ENCODE measurements around the gene CROCC.
"Not testable (repeated sequence)": the region's sequence is repeated elsewhere in the genome, so short reads cannot be mapped to it uniquely, and the experiment has no call there.

CROCC gene

DNA sequence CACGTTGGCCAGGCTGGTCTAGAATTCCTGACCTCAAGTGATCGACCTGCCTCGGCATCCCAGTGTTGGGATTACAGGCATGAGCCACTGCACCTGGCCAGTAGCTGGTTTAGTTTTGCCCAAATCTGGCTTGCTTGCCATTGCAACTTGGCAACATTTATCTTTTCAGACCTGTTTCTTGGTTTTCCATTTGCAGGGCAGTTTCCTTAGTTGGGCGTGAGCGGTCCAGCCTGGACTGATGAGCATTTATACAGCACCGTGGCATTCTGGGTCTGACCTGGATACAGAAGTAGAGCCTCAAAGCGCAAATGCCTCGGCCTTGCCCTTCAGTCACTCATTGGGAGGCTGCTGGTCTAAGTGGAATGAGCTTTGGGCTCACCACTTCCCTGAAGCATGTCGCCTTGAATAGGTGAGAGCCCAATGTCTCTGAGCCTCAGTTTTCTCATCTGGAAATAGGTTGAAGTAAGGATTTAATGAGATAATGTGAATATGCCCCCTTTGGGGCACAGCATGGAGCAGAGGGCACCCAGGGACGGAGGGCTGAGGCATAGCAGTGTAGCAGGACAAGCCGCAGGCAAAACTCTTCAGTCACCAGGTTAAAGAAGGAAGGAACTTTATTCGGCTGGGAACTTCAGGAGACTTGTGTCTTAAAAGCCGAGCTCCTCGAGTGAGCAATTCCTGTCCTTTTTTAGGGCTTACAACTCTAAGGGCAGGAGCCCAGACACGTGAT, 2.6 kb upstream of the CROCC start:
- not testable (repeated sequence) for DNase-seq

DNA sequence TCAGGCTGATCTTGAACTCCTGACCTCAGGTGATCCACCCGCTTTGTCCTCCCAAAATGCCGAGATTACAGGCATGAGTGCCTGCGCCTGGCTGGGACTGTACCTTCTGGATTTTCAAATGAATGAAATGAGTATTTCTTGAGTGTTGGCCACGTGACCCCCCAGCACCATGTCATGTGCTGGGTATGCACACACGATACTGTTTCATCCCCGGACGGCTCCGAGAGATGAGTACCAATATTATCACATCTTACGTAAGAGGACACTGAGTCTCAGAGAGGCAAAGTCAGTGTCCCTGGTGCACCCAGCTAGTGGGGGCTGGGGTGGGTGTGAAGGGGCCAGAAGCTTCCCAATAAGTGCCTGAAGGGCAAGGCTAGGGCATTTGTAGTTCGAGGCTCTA, 780 bp upstream of the CROCC start:
- DNase-seq: no peak

DNA sequence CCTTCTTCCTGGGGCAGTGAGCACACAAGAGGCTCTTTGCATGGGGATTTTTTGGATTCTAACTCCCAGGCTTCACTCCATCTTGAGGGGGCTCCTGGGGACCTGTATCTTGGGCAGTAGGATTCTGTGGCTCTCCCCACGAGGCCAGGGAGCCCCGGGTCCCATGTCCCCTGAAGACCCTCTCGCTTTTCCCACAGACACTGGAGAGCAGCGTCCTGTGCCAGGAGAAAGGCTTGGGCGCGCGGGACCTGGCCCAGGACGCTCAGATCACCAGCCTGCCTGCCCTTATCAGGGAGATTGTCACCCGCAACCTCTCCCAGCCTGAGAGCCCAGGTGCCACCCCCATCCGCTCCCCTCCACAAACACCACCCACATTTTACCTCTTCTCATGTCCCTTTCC, 735 bp downstream of the CROCC start:
- no peak for DNase-seq

DNA sequence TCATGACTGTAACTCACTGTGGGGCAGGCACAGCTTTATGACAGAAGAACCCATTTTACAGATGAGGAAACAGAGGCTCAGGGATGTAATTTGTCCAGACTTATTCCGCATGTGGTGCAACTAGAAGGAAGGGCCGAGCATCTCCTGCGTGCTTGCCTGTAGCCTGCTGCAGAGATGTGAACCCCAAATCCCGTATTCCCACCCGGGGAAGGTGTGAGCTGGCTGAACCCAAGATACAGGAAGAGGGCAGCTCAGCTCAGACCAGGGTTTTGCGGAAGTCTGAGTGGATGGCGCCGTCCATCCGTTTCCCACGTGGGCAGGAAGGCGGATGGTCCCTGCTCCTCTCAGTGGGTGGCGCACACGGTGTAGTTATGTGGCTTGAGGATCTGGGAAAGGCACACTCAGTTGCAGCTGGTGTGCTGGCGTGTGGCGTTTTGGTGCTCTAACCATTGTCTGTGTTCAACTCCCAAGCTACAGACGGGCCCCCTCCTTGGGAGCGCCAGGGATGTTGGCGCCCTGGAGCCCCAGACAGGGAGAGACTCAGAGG, 1.2 kb downstream of the CROCC start:
- DNase-seq: no peak

DNA sequence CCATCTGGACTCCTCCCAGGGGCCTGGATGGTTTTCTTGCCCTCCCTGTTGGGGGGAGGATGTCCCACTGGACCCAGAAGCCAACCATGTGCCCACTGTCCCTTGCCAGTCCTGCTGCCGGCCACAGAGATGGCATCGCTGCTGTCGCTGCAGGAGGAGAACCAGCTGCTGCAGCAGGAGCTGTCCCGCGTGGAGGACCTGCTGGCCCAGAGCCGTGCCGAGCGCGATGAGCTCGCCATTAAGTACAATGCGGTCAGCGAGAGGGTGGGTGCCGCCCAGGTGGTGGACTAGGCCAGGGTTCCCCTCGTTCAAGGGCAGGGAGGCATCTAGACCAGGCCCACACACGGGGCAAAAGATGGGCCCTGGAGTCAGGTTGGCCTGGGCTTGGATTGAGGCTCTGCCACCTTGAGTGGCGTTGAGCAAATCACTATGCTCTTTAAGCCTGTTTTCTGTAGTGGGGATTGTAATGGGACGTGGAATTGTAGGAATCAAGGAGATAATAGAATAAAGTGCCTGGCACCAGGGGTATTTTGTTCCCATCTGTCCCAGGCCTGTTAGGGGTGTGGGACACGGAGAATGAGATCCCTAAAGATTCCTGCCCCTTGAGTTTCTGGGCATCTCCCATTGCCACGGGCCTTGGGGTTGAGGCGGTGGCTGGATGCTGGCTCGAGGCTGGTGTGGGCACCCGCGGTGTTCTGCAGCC, 2.6 kb downstream of the CROCC start:
- no peak for DNase-seq

DNA sequence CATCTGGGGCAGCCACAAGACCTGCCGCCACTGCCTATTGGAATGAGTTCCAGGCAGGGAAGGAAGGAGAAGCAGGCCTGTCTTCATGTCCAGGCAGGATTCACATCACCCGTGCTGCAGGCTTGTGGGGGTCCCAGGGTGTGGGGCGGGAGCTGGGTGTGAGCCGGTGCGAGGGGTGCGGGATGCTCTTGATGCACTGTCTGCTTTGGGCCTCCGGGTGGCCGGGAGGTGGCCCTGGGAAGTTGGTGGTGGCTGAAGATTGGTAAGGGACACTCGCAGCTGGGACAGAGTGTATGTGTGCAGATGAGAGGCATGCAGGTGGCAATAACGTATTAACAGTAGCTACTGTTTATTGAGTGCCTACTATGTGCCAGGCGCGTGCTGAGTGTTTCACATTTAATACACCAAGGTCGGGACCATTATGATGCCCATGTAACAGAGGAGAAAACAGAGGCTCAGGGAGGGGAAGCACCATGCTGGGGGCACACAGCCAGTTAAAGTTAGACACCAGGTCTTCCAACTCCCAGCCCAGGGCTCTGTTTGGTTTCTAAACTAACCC, 3.3 kb downstream of the CROCC start:
- DNase-seq: no peak

DNA sequence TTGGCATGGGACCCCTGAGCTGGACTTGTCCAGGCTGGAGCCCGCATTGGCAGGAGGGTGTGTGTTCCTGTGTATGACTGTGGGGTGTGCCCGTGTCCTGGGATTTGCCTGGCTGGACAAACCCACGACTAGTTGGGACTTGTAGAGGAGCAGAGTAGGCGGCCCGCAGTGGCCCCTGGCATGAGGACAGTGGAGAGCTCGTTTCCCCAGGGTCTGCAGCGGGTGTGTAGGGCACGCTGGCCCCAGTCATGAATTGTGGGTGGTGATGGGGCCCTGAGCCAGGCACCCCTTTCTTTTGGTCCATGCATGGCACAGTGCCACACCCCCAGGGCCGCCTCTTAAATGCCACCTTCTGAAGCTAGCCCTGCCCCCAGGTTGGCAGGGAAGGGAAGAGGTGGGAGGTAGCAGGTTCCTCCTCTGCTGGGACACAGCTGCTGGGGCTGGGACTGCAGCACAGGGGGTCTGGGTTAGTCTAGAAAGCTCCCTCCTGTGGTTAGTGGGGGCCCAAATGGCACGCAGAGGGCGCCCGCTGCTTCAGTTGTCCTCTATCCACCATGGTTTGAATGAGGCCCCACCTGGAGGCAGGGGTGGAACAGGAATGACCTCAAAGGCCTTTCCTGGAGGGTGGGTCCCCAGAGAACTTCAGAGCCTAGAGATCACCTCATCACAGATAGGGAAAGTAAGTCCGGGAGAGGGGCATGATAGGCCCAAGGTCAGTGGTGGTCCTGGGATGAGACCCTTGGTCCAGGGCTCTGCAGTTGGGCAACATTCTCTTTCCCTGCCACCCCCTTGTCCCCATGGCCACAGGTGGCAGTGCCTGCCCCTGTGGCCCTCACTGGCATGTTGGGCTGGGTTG, 4.1 kb downstream of the CROCC start:
- no peak for DNase-seq

DNA sequence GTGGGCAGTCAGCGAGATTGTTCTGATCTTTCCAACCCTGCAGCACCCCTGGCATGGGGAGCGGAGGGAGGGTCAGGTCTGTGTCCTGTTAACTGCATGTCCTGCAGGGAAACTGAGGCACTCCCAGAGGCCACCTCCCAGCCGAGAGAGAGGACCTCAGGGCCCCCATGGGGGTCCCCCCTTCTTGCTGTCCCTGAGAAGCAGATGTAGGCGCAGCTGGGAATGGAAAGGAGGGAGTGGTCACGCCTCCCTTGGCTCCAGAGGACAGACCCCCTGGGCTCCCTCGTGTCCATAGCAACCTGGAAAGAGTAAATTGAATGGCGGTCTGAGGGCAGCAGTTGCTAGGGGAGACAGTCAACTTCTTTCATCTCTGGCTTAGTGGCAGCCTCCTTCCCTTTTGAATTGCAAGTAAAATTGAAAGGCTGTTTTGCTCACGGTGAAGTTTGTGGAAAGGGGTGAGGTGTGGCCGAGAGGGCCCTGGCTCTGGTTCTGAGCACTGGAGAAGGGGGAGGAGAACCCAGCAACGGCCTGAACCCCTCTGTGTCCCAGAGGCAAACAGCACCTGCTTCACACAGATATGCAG, 4.9 kb downstream of the CROCC start:
- no peak for DNase-seq

DNA sequence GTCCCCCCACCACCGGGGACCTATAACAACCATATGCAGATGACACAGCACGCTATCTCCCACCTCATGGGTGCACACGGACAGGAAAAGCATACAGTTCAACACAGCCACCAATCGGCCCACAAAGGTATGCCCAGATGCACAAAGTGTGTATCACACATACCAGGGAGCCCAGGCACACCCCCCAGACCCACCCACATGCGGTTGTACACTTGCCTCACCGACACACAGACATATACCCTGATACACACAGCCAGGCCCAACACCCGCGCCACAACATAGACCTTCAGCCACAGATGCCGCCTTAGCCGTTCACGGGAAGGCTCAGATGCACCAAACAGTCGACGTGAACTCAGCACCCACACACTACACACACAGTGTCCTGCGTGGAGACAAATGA, 5.5 kb downstream of the CROCC start:
- DNase-seq: no peak

DNA sequence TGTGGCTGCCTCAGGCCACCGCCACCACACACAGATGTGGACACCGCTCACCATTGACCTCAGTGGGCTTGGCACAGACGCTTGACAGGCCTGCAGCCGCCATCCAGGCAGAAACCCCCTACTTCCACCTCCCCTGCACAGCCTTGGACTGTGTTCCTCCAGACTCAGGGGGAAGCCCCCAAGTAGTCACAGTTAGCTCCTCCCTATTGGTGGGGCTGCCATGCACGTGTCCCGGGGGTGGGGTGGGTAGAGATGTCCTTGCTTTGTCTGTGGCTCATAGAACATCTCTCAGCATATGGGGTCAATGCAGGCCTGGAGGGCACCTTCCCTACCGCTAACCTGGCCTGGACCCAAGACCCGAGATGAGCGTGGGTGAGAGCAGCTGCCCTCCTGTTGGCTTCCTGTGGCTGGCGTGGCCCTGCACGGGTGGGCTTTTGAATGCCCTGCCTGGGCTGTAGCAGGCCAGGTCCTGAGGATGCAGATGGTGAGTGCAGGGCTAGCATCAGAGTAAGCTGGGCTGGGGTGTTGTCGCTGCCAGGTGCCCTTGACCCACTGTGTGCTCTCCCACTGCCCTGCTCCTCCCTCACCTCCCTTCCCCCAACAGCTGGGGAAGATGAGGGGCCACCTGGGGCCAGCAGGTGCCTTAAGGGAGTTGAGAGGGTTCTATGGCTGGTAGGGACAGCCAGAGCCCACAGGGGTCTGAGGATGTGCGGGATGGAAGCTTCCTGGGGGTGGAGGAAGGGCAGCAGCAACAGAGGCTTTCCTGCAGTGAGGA, 6.2 kb downstream of the CROCC start:
- no peak for DNase-seq

DNA sequence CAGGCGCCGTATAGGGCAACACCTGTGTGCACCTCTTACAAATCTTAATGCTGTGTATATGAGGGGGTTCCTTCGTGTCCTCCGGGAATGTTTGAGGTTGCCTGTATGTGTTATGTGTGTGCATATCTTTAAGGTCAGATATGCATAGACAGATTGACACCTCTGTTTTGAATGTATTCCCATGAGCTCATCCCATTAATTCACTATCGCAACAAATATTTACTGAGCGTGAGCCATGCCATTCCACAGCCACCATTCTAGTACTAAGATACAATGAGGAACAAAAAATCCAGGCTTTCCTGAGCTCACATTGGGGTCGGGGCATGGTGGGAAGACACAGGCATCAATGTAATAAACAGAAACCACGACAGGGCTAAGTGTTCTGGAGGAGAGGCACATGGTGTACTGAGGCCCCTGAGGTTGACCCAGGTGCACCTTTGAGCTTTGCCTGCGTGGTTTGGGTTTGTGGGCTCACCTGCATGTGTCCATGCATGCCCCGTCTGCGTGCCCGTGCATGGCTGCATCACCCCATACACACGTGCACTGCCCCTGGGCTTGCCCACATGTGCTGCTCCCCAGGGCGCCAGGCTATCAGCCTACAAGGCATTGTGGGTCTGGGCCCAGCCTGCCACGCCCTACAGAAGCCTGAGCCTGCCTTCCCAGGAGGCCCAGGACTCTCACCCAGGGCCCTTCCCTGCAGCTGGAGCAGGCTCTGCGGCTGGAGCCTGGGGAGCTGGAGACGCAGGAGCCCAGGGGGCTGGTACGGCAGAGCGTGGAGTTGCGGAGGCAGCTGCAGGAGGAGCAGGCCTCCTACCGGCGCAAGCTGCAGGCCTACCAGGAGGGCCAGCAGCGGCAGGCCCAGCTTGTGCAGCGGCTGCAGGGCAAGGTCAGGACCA, 7.7 kb downstream of the CROCC start:
- not testable (repeated sequence) for DNase-seq

DNA sequence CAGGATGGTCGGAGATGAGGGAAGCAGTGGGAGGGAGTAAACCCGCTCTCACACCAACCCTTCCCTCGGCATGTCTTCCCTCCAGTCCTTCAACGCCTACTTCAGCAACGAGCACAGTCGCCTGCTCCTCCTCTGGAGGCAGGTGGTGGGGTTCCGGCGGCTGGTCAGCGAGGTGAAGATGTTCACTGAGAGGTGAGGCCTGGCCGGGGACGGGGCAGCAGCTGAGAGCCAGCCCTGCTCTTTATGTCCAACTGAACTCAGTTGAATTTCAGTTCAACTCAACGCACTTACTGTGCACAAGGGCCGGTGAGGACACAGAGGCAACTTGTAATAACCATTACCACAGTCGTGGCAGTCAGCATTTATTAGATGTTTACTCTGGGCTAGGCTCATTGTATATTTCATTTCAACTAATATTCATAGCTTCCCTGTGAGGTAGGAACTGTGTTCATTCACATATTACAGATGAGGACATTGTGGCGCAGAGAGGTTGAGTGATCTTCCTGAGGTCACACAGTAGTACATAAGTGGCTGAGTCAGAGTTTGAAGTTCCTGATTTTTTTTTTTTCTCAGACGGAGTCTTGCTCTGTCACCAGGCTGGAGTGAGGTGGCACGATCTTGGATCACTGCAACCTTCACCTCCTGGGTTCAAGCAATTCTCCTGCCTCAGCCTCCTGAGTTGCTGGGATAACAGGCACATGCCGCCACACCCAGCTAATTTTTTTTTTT, 9.6 kb downstream of the CROCC start:
- not testable (repeated sequence) for DNase-seq

DNA sequence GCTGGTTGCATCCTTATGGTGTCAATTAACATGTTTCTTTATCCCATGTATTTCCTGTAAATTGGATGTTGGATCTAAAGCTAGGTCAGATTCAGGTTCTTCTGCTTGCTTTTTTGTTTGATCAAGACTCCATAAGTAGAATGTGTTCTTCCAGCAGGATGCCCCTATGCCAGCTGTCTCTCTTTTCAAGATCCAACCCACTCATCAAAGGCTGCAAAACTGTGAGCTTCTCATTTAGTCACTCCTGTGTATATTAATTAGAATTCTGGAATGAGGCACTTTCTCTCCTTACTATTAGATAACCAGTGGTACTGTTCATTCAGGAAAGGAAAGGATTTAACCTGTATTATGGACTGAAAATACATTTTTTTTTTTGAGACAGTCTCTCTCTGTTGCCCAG, 12.2 kb downstream of the CROCC start:
- not testable (repeated sequence) for DNase-seq

DNA sequence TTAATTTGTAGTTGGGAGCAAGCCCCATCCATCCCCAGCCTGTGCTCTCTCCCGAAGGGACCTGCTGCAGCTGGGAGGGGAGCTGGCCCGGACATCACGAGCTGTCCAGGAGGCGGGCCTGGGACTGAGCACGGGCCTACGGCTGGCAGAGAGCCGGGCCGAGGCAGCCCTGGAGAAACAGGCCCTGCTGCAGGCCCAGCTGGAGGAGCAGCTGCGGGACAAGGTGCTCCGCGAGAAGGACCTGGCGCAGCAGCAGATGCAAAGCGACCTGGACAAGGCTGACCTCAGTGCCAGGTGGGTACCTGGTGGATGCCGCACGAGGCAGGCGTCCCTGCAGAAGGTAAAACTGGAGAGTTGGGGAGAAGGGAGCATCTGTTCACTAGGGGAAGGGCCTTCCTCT, 14.8 kb downstream of the CROCC start:
- DNase-seq: not testable (repeated sequence)

DNA sequence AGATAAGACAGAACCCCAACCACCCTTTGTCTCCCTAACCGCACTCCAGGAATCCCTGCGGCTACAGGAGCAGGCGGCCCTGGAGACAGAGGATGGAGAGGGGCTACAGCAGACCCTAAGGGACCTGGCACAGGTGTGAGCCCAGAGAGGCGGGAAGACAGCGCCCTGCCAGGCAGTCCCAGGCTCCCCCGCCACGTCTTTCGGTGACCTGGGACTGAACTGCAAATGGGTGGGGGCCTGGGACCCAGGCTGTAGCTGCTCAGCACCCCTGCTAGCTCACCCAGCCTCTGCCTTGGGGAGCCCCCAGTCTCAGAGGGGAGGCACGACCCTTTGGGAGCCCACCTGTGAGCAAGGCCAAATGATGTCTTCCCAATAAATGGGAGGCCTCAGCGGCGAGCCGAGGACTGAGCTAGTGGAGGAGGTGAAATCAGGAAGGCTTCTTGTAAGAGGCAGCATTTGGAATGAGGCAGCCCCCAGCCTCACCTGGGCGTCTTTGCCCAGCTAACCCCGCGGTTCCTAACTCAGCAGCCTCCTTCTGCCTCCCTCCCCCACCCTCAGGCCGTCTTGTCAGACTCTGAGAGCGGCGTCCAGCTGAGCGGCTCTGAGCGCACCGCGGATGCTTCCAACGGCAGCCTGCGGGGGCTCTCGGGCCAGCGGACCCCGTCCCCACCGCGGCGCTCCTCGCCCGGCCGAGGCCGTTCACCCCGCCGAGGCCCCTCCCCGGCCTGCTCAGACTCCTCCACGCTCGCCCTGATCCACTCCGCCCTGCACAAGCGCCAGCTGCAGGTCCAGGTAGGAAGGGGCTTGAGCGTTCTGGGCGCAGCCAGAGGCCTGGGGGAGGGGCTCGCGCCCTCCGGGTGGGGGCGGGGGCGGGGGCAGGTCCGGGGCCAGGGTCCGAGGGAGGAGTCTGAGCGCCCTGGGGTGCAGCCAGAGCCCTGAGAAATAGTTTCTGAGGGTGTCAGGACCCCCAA, 16.9 kb downstream of the CROCC start:
- no peak for DNase-seq

DNA sequence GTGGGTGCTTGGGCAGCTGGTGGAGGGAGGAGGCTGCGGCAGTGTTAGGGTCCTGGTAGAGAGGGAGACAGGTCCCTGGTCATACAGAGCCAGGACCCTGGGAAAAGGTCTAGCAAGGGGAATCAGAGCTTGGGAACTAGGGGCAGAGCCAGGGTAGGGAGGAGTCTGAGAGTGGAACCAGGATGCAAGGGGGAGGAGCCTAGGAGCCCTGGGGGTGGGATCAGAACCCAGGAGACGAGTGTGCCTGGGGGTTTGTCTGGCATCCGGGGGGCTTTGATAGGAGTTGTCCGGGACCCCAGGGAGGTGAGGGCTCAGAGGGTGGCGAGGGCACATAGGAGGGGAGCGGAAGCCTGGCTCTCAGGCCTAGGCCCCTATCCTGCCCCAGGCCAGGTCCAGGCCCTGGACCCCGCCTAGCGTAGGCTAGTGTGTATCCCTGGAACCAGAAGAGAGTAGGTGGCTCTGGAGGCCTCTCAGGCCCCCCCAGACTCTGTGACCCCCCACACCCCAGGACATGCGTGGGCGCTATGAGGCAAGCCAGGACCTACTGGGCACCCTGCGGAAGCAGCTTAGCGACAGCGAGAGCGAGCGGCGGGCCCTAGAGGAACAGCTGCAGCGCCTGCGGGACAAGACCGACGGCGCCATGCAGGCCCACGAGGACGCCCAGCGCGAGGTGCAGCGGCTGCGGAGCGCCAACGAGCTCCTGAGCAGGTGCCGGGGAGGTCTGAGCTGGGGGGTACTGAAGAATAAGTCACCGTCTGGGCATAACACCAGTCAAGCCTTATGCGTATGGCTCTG, 17.9 kb downstream of the CROCC start:
- DNase-seq: not testable (repeated sequence)

DNA sequence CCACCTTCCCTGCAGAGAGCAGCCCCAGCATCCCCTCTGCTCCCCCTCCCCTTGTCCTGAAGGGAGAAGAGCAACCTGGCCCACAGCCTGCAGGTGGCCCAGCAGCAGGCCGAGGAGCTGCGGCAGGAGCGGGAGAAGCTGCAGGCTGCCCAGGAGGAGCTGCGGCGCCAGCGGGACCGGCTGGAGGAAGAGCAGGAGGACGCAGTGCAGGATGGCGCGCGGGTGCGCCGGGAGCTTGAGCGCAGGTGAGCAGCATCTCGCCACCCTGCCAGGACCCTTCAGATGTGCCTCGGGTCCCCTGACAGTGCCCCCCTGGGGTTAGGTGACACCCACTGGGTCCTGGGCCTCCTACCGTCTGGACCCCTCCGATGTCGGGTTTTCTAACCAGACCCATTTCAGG, 22.3 kb downstream of the CROCC start:
- DNase-seq: no peak

DNA sequence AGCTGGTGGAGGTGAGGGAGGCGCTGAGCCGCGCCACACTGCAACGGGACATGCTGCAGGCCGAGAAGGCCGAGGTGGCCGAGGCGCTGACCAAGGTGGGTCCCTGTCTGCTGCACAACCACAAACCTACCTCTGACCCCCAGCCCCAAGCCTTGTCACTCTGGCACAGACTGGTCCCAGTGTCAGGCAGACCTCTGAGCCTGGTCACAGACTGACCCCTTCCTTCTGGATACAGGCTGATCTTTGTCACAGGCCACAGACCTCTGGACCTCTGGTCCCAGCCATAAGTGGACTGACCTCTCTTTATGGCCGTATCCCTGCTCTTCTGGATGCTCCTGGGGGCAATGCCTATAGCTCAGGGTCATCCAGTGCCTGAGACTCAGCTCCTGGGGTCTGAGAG, 23.8 kb downstream of the CROCC start:
- not testable (repeated sequence) for DNase-seq

Data from activated CD4-positive, alpha-beta T cell treated with anti-CD3 and anti-CD28 coated beads for 48 hours (primary cell).